GM23338 (cell line): ENCODE measurements around the gene DUSP11. TPM values are rescaled to one million over a fixed set of nuclear protein-coding genes. Genes with fewer than 3 reads are reported as not detected.

Experiments used
- ATAC-seq: fragments of 200-7000 bp; cut with Tn5 transposase; 3 replicates; pipeline ENCODE4 v1.9.1; 2020
- DNase-seq: peaks from one replicate; pipeline ENCODE4 v3.0.0-alpha.2; 2015; ENCODE audit warnings: low spot score
- H2AFZ ChIP-seq: fragments of 200-600 bp; sonication (generic); 2 replicates; pipeline ENCODE4 v1.8.0; 2016; ENCODE audit warnings: antibody characterized with exemption, mild to moderate bottlenecking, moderate library complexity
- H3F3A ChIP-seq: fragments of 200-600 bp; sonication (generic); replicated peaks from 2 replicates; pipeline ENCODE4 v1.8.0; 2017; ENCODE audit warnings: antibody characterized with exemption, mixed run types, low read depth
- H3K27ac ChIP-seq: fragments of 200-600 bp; sonication (generic); 2 replicates; pipeline ENCODE4 v1.6.1; 2016; ENCODE audit warnings: low read depth
- H3K27me3 ChIP-seq: fragments of 200-600 bp; sonication (generic); 2 replicates; pipeline ENCODE4 v1.8.0; 2016; ENCODE audit warnings: mild to moderate bottlenecking, mixed run types, moderate library complexity; ENCODE audit not compliant: insufficient read depth
- H3K36me3 ChIP-seq: fragments of 200-600 bp; sonication (generic); 2 replicates; pipeline ENCODE4 v1.8.0; 2016; ENCODE audit warnings: mild to moderate bottlenecking; ENCODE audit not compliant: insufficient read depth
- H3K4me1 ChIP-seq: fragments of 200-600 bp; sonication (generic); 2 replicates; pipeline ENCODE4 v1.8.0; 2016; ENCODE audit warnings: mild to moderate bottlenecking, moderate library complexity; ENCODE audit not compliant: insufficient read depth
- H3K4me2 ChIP-seq: fragments of 200-600 bp; sonication (generic); 2 replicates; pipeline ENCODE4 v1.7.1; 2017; ENCODE audit warnings: mixed run types
- H3K4me3 ChIP-seq: fragments of 200-600 bp; sonication (generic); 2 replicates; pipeline ENCODE4 v1.6.1; 2016; ENCODE audit warnings: mixed run types
- H3K79me2 ChIP-seq: fragments of 200-600 bp; sonication (generic); replicated peaks from 2 replicates; pipeline ENCODE4 v1.8.0; 2017; ENCODE audit warnings: mild to moderate bottlenecking; ENCODE audit not compliant: insufficient read depth
- H3K9me2 ChIP-seq: fragments of 200-600 bp; sonication (generic); 2 replicates; pipeline ENCODE4 v1.8.0; 2017; ENCODE audit not compliant: insufficient read depth
- H4K20me1 ChIP-seq: fragments of 200-600 bp; sonication (generic); replicated peaks from 2 replicates; pipeline ENCODE4 v1.8.0; 2017; ENCODE audit warnings: mild to moderate bottlenecking; ENCODE audit not compliant: insufficient read depth
- H3K27ac Mint-ChIP-seq: 2 replicates; pipeline ENCODE4 v1.8.0; 2020; ENCODE audit warnings: inconsistent platforms, mild to moderate bottlenecking, moderate library complexity, mixed read lengths
- H3K27me3 Mint-ChIP-seq: 3 replicates; pipeline ENCODE4 v1.8.0; 2022; ENCODE audit warnings: low read depth, mild to moderate bottlenecking, moderate library complexity, mixed read lengths, inconsistent platforms; ENCODE audit not compliant: insufficient read depth, poor library complexity
- H3K36me3 Mint-ChIP-seq: 3 replicates; pipeline ENCODE4 v1.8.0; 2021; ENCODE audit warnings: low read depth, mild to moderate bottlenecking, inconsistent platforms, moderate library complexity, mixed read lengths
- H3K4me1 Mint-ChIP-seq: 3 replicates; pipeline ENCODE4 v1.8.0; 2020; ENCODE audit warnings: mild to moderate bottlenecking, inconsistent platforms, mixed read lengths
- H3K4me3 Mint-ChIP-seq: 3 replicates; pipeline ENCODE4 v1.8.0; 2021; ENCODE audit warnings: moderate library complexity, mild to moderate bottlenecking, inconsistent platforms, mixed read lengths
- H3K9me3 Mint-ChIP-seq: 3 replicates; pipeline ENCODE4 v1.8.0; 2020; ENCODE audit warnings: moderate library complexity, mild to moderate bottlenecking, inconsistent platforms, mixed read lengths
- CREB1 ChIP-seq: fragments of 250-450 bp; sonication (Bioruptor Pico); IDR thresholded peaks from 2 replicates; pipeline ENCODE4 v1.5.0; 2020; ENCODE audit warnings: low read depth, mild to moderate bottlenecking, moderate library complexity
- EZH2 ChIP-seq: fragments of 200-600 bp; sonication (generic); IDR thresholded peaks from one replicate; pipeline ENCODE4 v1.8.0; 2017; ENCODE audit warnings: antibody characterized with exemption, mild to moderate bottlenecking, low read depth; ENCODE audit not compliant: unreplicated experiment
- EZH2phosphoT487 ChIP-seq: fragments of 200-600 bp; sonication (generic); IDR thresholded peaks from one replicate; pipeline ENCODE4 v1.8.1; 2018; ENCODE audit warnings: antibody characterized with exemption; ENCODE audit not compliant: unreplicated experiment
- JUNB ChIP-seq: IDR thresholded peaks from one replicate; pipeline ENCODE4 v1.6.1; 2016; ENCODE audit warnings: antibody characterized with exemption; ENCODE audit not compliant: unreplicated experiment
- POLR2AphosphoS5 ChIP-seq: IDR thresholded peaks from 2 replicates; pipeline ENCODE4 v1.6.1; 2016; ENCODE audit warnings: antibody characterized with exemption, low read depth
- polyA plus RNA-seq: library from polyadenylated mRNA; unstranded; fragments of >200 nt; fragmentation: Nextera tagmentation; extraction: Ambion mirVana; gene quantifications from 2 replicates; pipeline ENCODE4 v1.2.1, GENCODE V29; 2016
- total RNA-seq: library from RNA; depleted of rRNA; stranded (reverse); fragments of >200 nt; shearing (Covaris generic); gene quantifications from 2 replicates; pipeline ENCODE4 v1.2.3, GENCODE V29; 2014
- TF ChIP-seq, protein P1 (sequence below): fragments of 250-450 bp; sonication (Bioruptor Pico); IDR thresholded peaks from 2 replicates; pipeline ENCODE4 v1.5.0; 2020; ENCODE audit warnings: mild to moderate bottlenecking, moderate library complexity
- TF ChIP-seq, protein P2 (sequence below), 2 experiments: fragments of 200-600 bp in 1 of 2; sonication (generic) in 1 of 2; conservative IDR thresholded peaks; 2 replicates each; pipeline versions ENCODE4 v1.5.1 to v1.6.1; 2016 to 2017; ENCODE audit warnings: antibody characterized with exemption in 2 of 2, low read depth in 2 of 2, mild to moderate bottlenecking in 2 of 2, moderate library complexity in 1 of 2

The DUSP11 gene
- total and polyA plus RNA-seq, 2 experiments from 2014 or later = 21.0 to 23.3 TPM

GRCh38 chr2:73821227-73821626, 41.3 kb upstream of the DUSP11 start (continued):
- TF ChIP-seq, protein P1, sequence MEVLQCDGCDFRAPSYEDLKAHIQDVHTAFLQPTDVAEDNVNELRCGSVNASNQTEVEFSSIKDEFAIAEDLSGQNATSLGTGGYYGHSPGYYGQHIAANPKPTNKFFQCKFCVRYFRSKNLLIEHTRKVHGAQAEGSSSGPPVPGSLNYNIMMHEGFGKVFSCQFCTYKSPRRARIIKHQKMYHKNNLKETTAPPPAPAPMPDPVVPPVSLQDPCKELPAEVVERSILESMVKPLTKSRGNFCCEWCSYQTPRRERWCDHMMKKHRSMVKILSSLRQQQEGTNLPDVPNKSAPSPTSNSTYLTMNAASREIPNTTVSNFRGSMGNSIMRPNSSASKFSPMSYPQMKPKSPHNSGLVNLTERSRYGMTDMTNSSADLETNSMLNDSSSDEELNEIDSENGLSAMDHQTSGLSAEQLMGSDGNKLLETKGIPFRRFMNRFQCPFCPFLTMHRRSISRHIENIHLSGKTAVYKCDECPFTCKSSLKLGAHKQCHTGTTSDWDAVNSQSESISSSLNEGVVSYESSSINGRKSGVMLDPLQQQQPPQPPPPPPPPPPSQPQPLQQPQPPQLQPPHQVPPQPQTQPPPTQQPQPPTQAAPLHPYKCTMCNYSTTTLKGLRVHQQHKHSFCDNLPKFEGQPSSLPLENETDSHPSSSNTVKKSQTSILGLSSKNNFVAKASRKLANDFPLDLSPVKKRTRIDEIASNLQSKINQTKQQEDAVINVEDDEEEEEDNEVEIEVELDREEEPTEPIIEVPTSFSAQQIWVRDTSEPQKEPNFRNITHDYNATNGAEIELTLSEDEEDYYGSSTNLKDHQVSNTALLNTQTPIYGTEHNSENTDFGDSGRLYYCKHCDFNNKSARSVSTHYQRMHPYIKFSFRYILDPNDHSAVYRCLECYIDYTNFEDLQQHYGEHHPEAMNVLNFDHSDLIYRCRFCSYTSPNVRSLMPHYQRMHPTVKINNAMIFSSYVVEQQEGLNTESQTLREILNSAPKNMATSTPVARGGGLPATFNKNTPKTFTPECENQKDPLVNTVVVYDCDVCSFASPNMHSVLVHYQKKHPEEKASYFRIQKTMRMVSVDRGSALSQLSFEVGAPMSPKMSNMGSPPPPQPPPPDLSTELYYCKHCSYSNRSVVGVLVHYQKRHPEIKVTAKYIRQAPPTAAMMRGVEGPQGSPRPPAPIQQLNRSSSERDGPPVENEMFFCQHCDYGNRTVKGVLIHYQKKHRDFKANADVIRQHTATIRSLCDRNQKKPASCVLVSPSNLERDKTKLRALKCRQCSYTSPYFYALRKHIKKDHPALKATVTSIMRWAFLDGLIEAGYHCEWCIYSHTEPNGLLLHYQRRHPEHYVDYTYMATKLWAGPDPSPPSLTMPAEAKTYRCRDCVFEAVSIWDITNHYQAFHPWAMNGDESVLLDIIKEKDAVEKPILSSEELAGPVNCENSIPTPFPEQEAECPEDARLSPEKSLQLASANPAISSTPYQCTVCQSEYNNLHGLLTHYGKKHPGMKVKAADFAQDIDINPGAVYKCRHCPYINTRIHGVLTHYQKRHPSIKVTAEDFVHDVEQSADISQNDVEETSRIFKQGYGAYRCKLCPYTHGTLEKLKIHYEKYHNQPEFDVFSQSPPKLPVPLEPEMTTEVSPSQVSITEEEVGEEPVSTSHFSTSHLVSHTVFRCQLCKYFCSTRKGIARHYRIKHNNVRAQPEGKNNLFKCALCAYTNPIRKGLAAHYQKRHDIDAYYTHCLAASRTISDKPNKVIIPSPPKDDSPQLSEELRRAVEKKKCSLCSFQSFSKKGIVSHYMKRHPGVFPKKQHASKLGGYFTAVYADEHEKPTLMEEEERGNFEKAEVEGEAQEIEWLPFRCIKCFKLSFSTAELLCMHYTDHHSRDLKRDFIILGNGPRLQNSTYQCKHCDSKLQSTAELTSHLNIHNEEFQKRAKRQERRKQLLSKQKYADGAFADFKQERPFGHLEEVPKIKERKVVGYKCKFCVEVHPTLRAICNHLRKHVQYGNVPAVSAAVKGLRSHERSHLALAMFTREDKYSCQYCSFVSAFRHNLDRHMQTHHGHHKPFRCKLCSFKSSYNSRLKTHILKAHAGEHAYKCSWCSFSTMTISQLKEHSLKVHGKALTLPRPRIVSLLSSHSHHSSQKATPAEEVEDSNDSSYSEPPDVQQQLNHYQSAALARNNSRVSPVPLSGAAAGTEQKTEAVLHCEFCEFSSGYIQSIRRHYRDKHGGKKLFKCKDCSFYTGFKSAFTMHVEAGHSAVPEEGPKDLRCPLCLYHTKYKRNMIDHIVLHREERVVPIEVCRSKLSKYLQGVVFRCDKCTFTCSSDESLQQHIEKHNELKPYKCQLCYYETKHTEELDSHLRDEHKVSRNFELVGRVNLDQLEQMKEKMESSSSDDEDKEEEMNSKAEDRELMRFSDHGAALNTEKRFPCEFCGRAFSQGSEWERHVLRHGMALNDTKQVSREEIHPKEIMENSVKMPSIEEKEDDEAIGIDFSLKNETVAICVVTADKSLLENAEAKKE (CRISPR knock-in tag) = no peak

DNA sequence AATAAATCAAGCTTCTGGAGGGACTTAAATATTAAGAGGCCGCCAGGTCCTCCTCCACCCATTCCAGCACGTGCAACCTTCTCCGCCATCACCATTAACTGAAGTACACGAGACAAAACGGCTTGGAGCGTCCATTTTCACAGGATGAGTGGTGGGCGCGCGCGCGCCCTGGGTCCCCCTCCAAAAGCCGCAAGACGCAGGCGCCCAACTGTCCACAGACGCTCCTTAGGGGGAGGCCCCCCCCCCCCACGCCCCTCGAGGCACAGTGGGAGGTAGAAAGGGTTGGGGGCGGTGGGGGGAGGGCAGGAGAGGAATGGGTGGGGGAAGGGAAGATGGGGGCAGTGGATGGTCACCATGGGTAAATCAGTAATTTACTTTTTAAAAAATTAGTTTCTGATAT, 38.4 kb upstream of the DUSP11 start:
- no peaks in the 10 kb centered on the region for H3K9me3 Mint-ChIP-seq
- Histone ChIP-seq H3K36me3 (no peaks in the 10 kb centered on the region), H3K4me3 (no peak overlapping the region), H3K4me2 (no peak overlapping the region), H2AFZ (peak overlapping the region; percentile 85), H4K20me1 (no peaks in the 10 kb centered on the region), H3K4me1 (peaks cover 6% of the 10 kb centered on the region; the same call in 1 of the 2 replicates), H3K79me2 (no peaks in the 10 kb centered on the region), H3K27me3 (peaks cover 11% of the 10 kb centered on the region; the same call in 1 of the 2 replicates), H3K27ac (no peak overlapping the region), H3F3A (no peaks in the 10 kb centered on the region), H3K9me2 (no peaks in the 10 kb centered on the region)
- no peak for ATAC-seq
- H3K27ac Mint-ChIP-seq = no peak overlapping the region
- peaks cover 3% of the 10 kb centered on the region for H3K4me1 Mint-ChIP-seq
- H3K27me3 Mint-ChIP-seq = peaks cover 7% of the 10 kb centered on the region
- DNase-seq = no peak
- TF ChIP-seq EZH2 (no peak), JUNB (no peak), CREB1 (CRISPR knock-in tag) (no peak), POLR2AphosphoS5 (no peak), EZH2phosphoT487 (no peak)
- TF ChIP-seq, protein P1 (CRISPR knock-in tag) = no peak
- TF ChIP-seq, protein P2, sequence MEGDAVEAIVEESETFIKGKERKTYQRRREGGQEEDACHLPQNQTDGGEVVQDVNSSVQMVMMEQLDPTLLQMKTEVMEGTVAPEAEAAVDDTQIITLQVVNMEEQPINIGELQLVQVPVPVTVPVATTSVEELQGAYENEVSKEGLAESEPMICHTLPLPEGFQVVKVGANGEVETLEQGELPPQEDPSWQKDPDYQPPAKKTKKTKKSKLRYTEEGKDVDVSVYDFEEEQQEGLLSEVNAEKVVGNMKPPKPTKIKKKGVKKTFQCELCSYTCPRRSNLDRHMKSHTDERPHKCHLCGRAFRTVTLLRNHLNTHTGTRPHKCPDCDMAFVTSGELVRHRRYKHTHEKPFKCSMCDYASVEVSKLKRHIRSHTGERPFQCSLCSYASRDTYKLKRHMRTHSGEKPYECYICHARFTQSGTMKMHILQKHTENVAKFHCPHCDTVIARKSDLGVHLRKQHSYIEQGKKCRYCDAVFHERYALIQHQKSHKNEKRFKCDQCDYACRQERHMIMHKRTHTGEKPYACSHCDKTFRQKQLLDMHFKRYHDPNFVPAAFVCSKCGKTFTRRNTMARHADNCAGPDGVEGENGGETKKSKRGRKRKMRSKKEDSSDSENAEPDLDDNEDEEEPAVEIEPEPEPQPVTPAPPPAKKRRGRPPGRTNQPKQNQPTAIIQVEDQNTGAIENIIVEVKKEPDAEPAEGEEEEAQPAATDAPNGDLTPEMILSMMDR (conservative IDR thresholded peaks at IDR 0.05; ENCODE audit: low read depth in 2 of 2) = no peak
- no peaks in the 10 kb centered on the region for H3K36me3 Mint-ChIP-seq
- H3K4me3 Mint-ChIP-seq = no peak overlapping the region
